ENCODE data around the gene ZCCHC9. TPM values are rescaled to one million over a fixed set of nuclear protein-coding genes. Genes with fewer than 3 reads are reported as not detected.
"Not testable (repeated sequence)": the region's sequence is repeated elsewhere in the genome, so short reads cannot be mapped to it uniquely, and the experiment has no call there.

ZCCHC9 gene
- total and polyA plus RNA-seq, 3 donors from 2014 or later = 18.6 to 23.7 (median 21.0) TPM

DNA sequence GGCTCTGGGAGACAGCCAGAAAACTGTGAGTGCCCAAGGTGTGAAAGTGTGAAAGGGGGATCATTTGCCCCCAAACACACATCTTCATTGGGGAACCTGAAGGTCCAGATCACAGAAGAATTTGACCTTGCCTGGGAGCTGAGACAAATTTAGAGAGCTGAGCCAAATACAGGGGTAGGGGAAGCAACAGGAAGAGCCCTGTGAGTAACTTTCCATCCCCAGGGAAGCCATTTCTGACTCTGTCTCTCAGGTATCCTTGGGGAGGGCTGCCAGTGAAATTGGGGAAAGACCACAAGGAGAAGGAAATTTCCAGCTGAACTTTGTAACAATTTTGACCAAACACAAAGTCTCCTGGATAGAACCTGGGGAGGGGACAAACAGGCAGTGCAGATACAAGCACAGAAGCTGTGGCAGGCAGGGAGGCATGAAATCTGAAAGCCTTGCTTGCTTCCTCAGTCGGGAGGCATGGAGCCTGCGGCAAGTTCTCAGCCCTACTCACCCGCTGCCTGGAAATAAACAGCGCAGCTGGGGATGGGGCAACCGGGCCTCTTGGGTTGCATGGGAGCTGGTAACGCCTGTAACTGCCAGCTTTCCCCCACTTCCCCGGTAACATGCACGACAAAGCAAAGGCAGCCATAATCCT lies 31.5 kb upstream of the ZCCHC9 start:
- 97 to 100% methylated on average over 7 to 8 of the region's 8 CpGs for WGBS, 2 donors
- Histone ChIP-seq H3K36me3 (ENCODE audit: low read depth, missing control alignments) (no peaks in the 10 kb centered on the region), H3K4me3 (no peak overlapping the region), H3K9me3 (no peaks in the 10 kb centered on the region), H3K27ac (no peak overlapping the region), H3K27me3 (no peaks in the 10 kb centered on the region), H3K4me1 (no peaks in the 10 kb centered on the region)
- intact Hi-C loops (cut with DNase I; ENCODE audit: low total_unique reads) = no loop called here
- TF ChIP-seq POLR2A (IDR thresholded peaks at IDR 0.05) (no peak), CTCF (IDR thresholded peaks at IDR 0.05) (no peak)
- no peak for DNase-seq

- WGBS, 2 donors = 90 to 96% methylated on average over 2 of the region's 2 CpGs
- H3K4me1 ChIP-seq; H3K4me3 ChIP-seq; H3K27me3 ChIP-seq; H3K36me3 ChIP-seq (ENCODE audit: low read depth, missing control alignments); DNase-seq; intact Hi-C loops (cut with DNase I; ENCODE audit: low total_unique reads); H3K27ac ChIP-seq; H3K9me3 ChIP-seq: not testable (repeated sequence)
Observed at GRCh38 chr5:81270394-81271027, 30.9 kb upstream of the ZCCHC9 start.

DNA sequence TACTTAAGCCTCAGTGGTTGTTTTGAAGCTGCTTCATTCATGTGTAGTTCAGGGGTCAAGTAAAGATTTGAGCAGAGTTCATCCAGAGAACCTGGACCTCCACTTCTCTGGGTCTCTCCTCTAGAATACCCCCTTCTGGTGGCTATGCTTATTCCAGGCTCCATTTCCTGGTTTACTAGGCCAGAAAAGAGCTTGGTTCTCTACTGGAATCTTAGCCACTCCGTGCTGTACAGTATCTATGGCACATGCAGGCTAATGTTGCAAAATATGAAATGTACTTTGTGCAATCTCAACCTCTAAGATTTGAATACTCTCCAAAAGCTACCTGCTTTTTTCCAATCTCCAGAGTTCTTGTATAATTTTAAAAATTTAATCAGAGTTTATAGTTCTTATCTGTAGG lies 17.4 kb upstream of the ZCCHC9 start:
- intact Hi-C loops (cut with DNase I; ENCODE audit: low total_unique reads) = no loop called here
- H3K27me3 ChIP-seq = no peaks in the 10 kb centered on the region
- DNase-seq = no peak
- H3K4me3 ChIP-seq = no peak overlapping the region
- no peaks in the 10 kb centered on the region for H3K9me3 ChIP-seq
- no peaks in the 10 kb centered on the region for H3K4me1 ChIP-seq
- H3K27ac ChIP-seq = no peak overlapping the region
- 45 to 79% methylated on average over 1 of the region's 1 CpG for WGBS, 2 donors
- TF ChIP-seq POLR2A (IDR thresholded peaks at IDR 0.05) (no peak), CTCF (IDR thresholded peaks at IDR 0.05) (no peak)
- H3K36me3 ChIP-seq (ENCODE audit: low read depth, missing control alignments) = no peaks in the 10 kb centered on the region

DNA sequence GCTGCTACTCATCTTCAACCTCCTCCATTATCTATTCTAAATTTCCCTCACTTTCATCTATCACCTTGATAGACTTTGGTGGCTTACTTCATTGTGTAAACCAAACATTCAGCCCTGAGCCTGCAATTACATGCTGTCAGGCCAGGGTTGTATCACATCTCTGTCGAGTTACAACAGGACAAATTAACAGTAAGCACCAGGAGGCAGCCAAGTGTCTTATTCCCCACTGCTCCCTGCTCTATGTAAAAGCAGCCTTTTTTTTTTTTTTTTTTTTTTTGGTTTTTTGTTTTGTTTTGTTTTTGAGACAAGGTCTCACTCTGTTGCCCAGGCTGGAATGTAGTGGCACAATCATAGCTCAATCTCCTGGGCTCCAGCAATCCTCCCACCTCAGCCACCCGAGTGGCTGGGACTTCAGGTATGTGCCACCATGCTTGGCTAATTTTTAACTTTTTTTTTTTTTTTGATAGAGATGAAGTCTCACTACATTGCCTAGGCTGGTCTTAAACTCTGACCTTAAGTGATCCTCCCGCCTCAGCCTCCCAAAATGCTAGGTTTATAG lies 15.2 kb upstream of the ZCCHC9 start:
- no peak overlapping the region for H3K27ac ChIP-seq
- H3K4me1 ChIP-seq = no peaks in the 10 kb centered on the region
- no peak for TF ChIP-seq CTCF (IDR thresholded peaks at IDR 0.05)
- TF ChIP-seq POLR2A (IDR thresholded peaks at IDR 0.05) = no peak
- H3K9me3 ChIP-seq = no peaks in the 10 kb centered on the region
- 65 to 76% methylated on average over 3 of the region's 3 CpGs for WGBS, 2 donors
- no peaks in the 10 kb centered on the region for H3K36me3 ChIP-seq (ENCODE audit: low read depth, missing control alignments)
- no peak for DNase-seq
- no peaks in the 10 kb centered on the region for H3K27me3 ChIP-seq
- H3K4me3 ChIP-seq = no peak overlapping the region
- intact Hi-C loops (cut with DNase I; ENCODE audit: low total_unique reads) = no loop called here

DNA sequence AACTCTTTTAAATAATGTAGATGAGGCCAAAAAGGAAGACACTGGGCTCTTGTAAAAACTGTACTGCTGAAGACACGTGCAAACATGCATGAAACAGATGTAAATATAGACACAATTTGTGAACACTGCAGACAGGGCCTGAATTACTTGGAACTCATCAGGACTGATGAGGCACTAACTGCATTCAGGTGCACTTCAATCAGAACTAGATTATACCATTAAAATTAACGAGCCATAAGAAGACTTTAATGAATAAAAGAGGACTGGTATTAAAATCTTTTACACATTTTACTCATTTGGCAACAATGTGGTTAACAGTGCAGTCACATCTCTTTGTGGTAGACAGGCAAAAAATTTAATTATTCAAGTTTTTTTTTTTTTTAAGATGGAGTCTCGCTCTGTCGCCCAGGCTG lies 13.4 kb upstream of the ZCCHC9 start:
- 57 to 59% methylated on average over 4 of the region's 4 CpGs for WGBS, 2 donors
- Histone ChIP-seq H3K27ac (no peak overlapping the region), H3K4me3 (no peak overlapping the region), H3K4me1 (no peaks in the 10 kb centered on the region), H3K27me3 (no peaks in the 10 kb centered on the region), H3K36me3 (ENCODE audit: low read depth, missing control alignments) (no peaks in the 10 kb centered on the region), H3K9me3 (no peaks in the 10 kb centered on the region)
- intact Hi-C loops (cut with DNase I; ENCODE audit: low total_unique reads) = no loop called here
- TF ChIP-seq POLR2A (IDR thresholded peaks at IDR 0.05) = no peak
- no peak for TF ChIP-seq CTCF (IDR thresholded peaks at IDR 0.05)
- DNase-seq = no peak

Data from testis (tissue), 3 donors.